HepG2 (cell line): ENCODE measurements around the gene G6PC3. TPM values are rescaled to one million over a fixed set of nuclear protein-coding genes. Genes with fewer than 3 reads are reported as not detected.

Source experiments
- BATF2 ChIP-seq: sonication (generic); formaldehyde crosslinking; IDR thresholded peaks from 2 replicates; pipeline ENCODE4 v1.8.0; 2022; ENCODE audit warnings: mild to moderate bottlenecking, missing genetic modification reagents, moderate library complexity
- PITX1 ChIP-seq: sonication (generic); formaldehyde crosslinking; IDR thresholded peaks from 2 replicates; pipeline ENCODE4 v1.5.1; 2020; ENCODE audit warnings: mild to moderate bottlenecking, missing genetic modification reagents
- POLR2AphosphoS2 ChIP-seq: IDR thresholded peaks from 2 replicates; pipeline ENCODE4 v1.6.1; 2011; ENCODE audit warnings: low read depth, low read length, improper control_type of control experiment
- SOX6 ChIP-seq, 2 experiments: fragments of 450-650 bp in 1 of 2; sonication (generic) in 1 of 2; formaldehyde crosslinking in 1 of 2; IDR thresholded peaks; 2 replicates each; pipeline versions ENCODE4 v1.4.0 to v1.6.1; 2017 to 2020; ENCODE audit warnings: antibody characterized with exemption in 1 of 2, mild to moderate bottlenecking in 1 of 2, missing genetic modification reagents in 1 of 2
- TMF1 ChIP-seq: sonication (generic); formaldehyde crosslinking; IDR thresholded peaks from 2 replicates; pipeline ENCODE4 v1.8.1; 2022; ENCODE audit warnings: low read depth, missing genetic modification reagents
- UBTF ChIP-seq: sonication (generic); formaldehyde crosslinking; IDR thresholded peaks from 2 replicates; pipeline ENCODE4 v1.4.0; 2020; ENCODE audit warnings: mild to moderate bottlenecking, missing genetic modification reagents
- ZBTB34 ChIP-seq: sonication (generic); formaldehyde crosslinking; IDR thresholded peaks from 2 replicates; pipeline ENCODE4 v1.8.0; 2022; ENCODE audit warnings: mild to moderate bottlenecking, missing genetic modification reagents
- ZBTB7B ChIP-seq: sonication (generic); formaldehyde crosslinking; IDR thresholded peaks from 2 replicates; pipeline ENCODE4 v1.4.0; 2020; ENCODE audit warnings: missing genetic modification reagents
- ZMAT3 ChIP-seq: sonication (generic); formaldehyde crosslinking; conservative IDR thresholded peaks from 2 replicates; pipeline ENCODE4 v1.7.0; 2021; ENCODE audit warnings: missing genetic modification reagents
- ZNF160 ChIP-seq: sonication (generic); formaldehyde crosslinking; IDR thresholded peaks from 2 replicates; pipeline ENCODE4 v1.8.0; 2022; ENCODE audit warnings: mild to moderate bottlenecking, inconsistent platforms, missing genetic modification reagents
- ZNF225 ChIP-seq: sonication (generic); formaldehyde crosslinking; IDR thresholded peaks from 2 replicates; pipeline ENCODE4 v1.4.0; 2020; ENCODE audit warnings: mild to moderate bottlenecking, missing genetic modification reagents
- ZNF354B ChIP-seq: sonication (generic); formaldehyde crosslinking; IDR thresholded peaks from 2 replicates; pipeline ENCODE4 v1.8.0; 2022; ENCODE audit warnings: mild to moderate bottlenecking, missing genetic modification reagents
- ZNF672 ChIP-seq: sonication (generic); formaldehyde crosslinking; IDR thresholded peaks from 2 replicates; pipeline ENCODE4 v1.8.1; 2022; ENCODE audit warnings: missing genetic modification reagents
- ZNF747 ChIP-seq: sonication (generic); formaldehyde crosslinking; IDR thresholded peaks from 2 replicates; pipeline ENCODE4 v1.8.1; 2023; ENCODE audit warnings: missing genetic modification reagents, mild to moderate bottlenecking, borderline replicate concordance
- polyA plus RNA-seq, 8 experiments: library from polyadenylated mRNA; depleted of rRNA in 3 of 8; stranded (reverse) in 7 of 8; unstranded in 1 of 8; fragments of >200 nt; fragmentation: Illumina TruSeq in 4 of 8; extraction: Trizol in 4 of 8; gene quantifications; 2 replicates each; pipeline versions ENCODE4 v1.2.1 to v1.2.3, GENCODE V29; 2011 to 2016; ENCODE audit warnings: low read depth in 4 of 8, missing spikeins in 1 of 8, mixed read lengths in 1 of 8; ENCODE audit not compliant: insufficient read depth in 1 of 8
- total RNA-seq, 5 experiments: library from RNA; depleted of rRNA; stranded (reverse); fragments of >200 nt; fragmentation: Illumina TruSeq; extraction: Trizol; gene quantifications; 2 replicates each; pipeline ENCODE4 v1.2.3, GENCODE V29; 2016; ENCODE audit warnings: low read depth in 1 of 5
- TF ChIP-seq, protein P1 (sequence below): sonication (generic); formaldehyde crosslinking; IDR thresholded peaks from 2 replicates; pipeline ENCODE4 v1.4.0; 2020; ENCODE audit warnings: missing genetic modification reagents, borderline replicate concordance
- TF ChIP-seq, protein P2 (sequence below): sonication (generic); formaldehyde crosslinking; IDR thresholded peaks from 2 replicates; pipeline ENCODE4 v1.5.0; 2020; ENCODE audit warnings: mild to moderate bottlenecking, missing genetic modification reagents, moderate library complexity
- TF ChIP-seq, protein P3 (sequence below): sonication (generic); formaldehyde crosslinking; conservative IDR thresholded peaks from 2 replicates; pipeline ENCODE4 v1.8.0; 2022; ENCODE audit warnings: mild to moderate bottlenecking, moderate library complexity, missing genetic modification reagents

The G6PC3 gene
- total and polyA plus RNA-seq, 2 of the 13 experiments (the other 11 are each of a cell fraction or from before 2014, with no cell fraction given), result 38.5 to 75.8 TPM

- TF ChIP-seq, protein P1, sequence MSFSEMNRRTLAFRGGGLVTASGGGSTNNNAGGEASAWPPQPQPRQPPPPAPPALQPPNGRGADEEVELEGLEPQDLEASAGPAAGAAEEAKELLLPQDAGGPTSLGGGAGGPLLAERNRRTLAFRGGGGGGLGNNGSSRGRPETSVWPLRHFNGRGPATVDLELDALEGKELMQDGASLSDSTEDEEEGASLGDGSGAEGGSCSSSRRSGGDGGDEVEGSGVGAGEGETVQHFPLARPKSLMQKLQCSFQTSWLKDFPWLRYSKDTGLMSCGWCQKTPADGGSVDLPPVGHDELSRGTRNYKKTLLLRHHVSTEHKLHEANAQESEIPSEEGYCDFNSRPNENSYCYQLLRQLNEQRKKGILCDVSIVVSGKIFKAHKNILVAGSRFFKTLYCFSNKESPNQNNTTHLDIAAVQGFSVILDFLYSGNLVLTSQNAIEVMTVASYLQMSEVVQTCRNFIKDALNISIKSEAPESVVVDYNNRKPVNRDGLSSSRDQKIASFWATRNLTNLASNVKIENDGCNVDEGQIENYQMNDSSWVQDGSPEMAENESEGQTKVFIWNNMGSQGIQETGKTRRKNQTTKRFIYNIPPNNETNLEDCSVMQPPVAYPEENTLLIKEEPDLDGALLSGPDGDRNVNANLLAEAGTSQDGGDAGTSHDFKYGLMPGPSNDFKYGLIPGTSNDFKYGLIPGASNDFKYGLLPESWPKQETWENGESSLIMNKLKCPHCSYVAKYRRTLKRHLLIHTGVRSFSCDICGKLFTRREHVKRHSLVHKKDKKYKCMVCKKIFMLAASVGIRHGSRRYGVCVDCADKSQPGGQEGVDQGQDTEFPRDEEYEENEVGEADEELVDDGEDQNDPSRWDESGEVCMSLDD (CRISPR knock-in tag), result no peak
- TF ChIP-seq ZBTB7B (CRISPR knock-in tag) (no peak), POLR2AphosphoS2 (no peak), ZNF747 (CRISPR knock-in tag) (no peak), ZNF354B (CRISPR knock-in tag) (no peak), ZMAT3 (CRISPR knock-in tag) (peak; percentile 58; the same call in 1 of the 2 replicates), ZBTB34 (no peak), TMF1 (CRISPR knock-in tag) (no peak), ZNF160 (CRISPR knock-in tag) (no peak), SOX6 (IDR thresholded peaks at IDR 0.05) (no peak), SOX6 (CRISPR knock-in tag; IDR thresholded peaks at IDR 0.05) (peak; percentile 35; the same call in 1 of the 2 replicates), BATF2 (no peak), PITX1 (0 out of 2 replicates have a peak, but pooled peaks have one; percentile 29), UBTF (CRISPR knock-in tag) (peak; percentile 38; the same call in 1 of the 2 replicates), ZNF225 (CRISPR knock-in tag) (peak; percentile 36; the same call in 1 of the 2 replicates), ZNF672 (CRISPR knock-in tag) (no peak)
- TF ChIP-seq, protein P2, sequence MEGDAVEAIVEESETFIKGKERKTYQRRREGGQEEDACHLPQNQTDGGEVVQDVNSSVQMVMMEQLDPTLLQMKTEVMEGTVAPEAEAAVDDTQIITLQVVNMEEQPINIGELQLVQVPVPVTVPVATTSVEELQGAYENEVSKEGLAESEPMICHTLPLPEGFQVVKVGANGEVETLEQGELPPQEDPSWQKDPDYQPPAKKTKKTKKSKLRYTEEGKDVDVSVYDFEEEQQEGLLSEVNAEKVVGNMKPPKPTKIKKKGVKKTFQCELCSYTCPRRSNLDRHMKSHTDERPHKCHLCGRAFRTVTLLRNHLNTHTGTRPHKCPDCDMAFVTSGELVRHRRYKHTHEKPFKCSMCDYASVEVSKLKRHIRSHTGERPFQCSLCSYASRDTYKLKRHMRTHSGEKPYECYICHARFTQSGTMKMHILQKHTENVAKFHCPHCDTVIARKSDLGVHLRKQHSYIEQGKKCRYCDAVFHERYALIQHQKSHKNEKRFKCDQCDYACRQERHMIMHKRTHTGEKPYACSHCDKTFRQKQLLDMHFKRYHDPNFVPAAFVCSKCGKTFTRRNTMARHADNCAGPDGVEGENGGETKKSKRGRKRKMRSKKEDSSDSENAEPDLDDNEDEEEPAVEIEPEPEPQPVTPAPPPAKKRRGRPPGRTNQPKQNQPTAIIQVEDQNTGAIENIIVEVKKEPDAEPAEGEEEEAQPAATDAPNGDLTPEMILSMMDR, result peak; percentile 46
- TF ChIP-seq, protein P3, sequence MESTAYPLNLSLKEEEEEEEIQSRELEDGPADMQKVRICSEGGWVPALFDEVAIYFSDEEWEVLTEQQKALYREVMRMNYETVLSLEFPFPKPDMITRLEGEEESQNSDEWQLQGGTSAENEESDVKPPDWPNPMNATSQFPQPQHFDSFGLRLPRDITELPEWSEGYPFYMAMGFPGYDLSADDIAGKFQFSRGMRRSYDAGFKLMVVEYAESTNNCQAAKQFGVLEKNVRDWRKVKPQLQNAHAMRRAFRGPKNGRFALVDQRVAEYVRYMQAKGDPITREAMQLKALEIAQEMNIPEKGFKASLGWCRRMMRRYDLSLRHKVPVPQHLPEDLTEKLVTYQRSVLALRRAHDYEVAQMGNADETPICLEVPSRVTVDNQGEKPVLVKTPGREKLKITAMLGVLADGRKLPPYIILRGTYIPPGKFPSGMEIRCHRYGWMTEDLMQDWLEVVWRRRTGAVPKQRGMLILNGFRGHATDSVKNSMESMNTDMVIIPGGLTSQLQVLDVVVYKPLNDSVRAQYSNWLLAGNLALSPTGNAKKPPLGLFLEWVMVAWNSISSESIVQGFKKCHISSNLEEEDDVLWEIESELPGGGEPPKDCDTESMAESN (CRISPR knock-in tag), result no peak
Measured at GRCh38 chr17:44097110-44097958, 26.8 kb downstream of the G6PC3 start (continued).
